HG03280 (cell line): ENCODE data around the gene CCDC150.
"Not testable (repeated sequence)": the region's sequence is repeated elsewhere in the genome, so short reads cannot be mapped to it uniquely, and the experiment has no call there.

Experiments used
- ATAC-seq: cut with Tn5 transposase; IDR thresholded peaks from one replicate; pipeline ENCODE4 v1.9.1; 2021; ENCODE audit warnings: mild to moderate bottlenecking, moderate library complexity; ENCODE audit not compliant: unreplicated experiment

CCDC150 gene

GRCh38 chr2:196630531-196630930 lies 9.0 kb upstream of the CCDC150 start:
- no peak for ATAC-seq

- no peak for ATAC-seq
Observed at GRCh38 chr2:196635156-196635555, 4.4 kb upstream of the CCDC150 start.

GRCh38 chr2:196638765-196639164 lies 750 bp upstream of the CCDC150 start:
- ATAC-seq = no peak

GRCh38 chr2:196640031-196640548 lies 575 bp downstream of the CCDC150 start:
- no peak for ATAC-seq

- no peak for ATAC-seq
Observed at GRCh38 chr2:196649202-196649601, 9.7 kb downstream of the CCDC150 start.

- no peak for ATAC-seq
Observed at GRCh38 chr2:196651387-196652094, 12.0 kb downstream of the CCDC150 start.

- ATAC-seq = no peak
Observed at GRCh38 chr2:196652869-196653268, 13.4 kb downstream of the CCDC150 start.

- no peak for ATAC-seq
Observed at GRCh38 chr2:196653843-196654242, 14.3 kb downstream of the CCDC150 start.

- ATAC-seq = no peak
Observed at GRCh38 chr2:196655761-196656160, 16.2 kb downstream of the CCDC150 start.

GRCh38 chr2:196657333-196657732 lies 17.8 kb downstream of the CCDC150 start:
- ATAC-seq = no peak

GRCh38 chr2:196659844-196660243 lies 20.3 kb downstream of the CCDC150 start:
- no peak for ATAC-seq

- ATAC-seq = no peak
Observed at GRCh38 chr2:196660244-196660643, 20.7 kb downstream of the CCDC150 start.

GRCh38 chr2:196670342-196670741 lies 30.8 kb downstream of the CCDC150 start:
- no peak for ATAC-seq

- no peak for ATAC-seq
Observed at GRCh38 chr2:196675963-196676362, 36.4 kb downstream of the CCDC150 start.

- ATAC-seq = no peak
Observed at GRCh38 chr2:196677404-196677803, 37.9 kb downstream of the CCDC150 start.

- no peak for ATAC-seq
Observed at GRCh38 chr2:196679368-196679767, 39.9 kb downstream of the CCDC150 start.

GRCh38 chr2:196681510-196681909 lies 42.0 kb downstream of the CCDC150 start:
- no peak for ATAC-seq

- ATAC-seq = no peak
Observed at GRCh38 chr2:196685792-196686191, 46.3 kb downstream of the CCDC150 start.

GRCh38 chr2:196686737-196687136 lies 47.2 kb downstream of the CCDC150 start:
- ATAC-seq = not testable (repeated sequence)

- ATAC-seq = no peak
Observed at GRCh38 chr2:196696423-196697079, 57.0 kb downstream of the CCDC150 start.

GRCh38 chr2:196697825-196698224 lies 58.3 kb downstream of the CCDC150 start:
- ATAC-seq = no peak

GRCh38 chr2:196702641-196703040 lies 63.1 kb downstream of the CCDC150 start:
- no peak for ATAC-seq
